ENCODE results near the gene KCNN3. TPM values are rescaled to one million over a fixed set of nuclear protein-coding genes. Genes with fewer than 3 reads are reported as not detected.

The KCNN3 gene
- total RNA-seq, 6 donors from 2014 or later = 2.7 to 6.6 (median 3.7) TPM

DNA sequence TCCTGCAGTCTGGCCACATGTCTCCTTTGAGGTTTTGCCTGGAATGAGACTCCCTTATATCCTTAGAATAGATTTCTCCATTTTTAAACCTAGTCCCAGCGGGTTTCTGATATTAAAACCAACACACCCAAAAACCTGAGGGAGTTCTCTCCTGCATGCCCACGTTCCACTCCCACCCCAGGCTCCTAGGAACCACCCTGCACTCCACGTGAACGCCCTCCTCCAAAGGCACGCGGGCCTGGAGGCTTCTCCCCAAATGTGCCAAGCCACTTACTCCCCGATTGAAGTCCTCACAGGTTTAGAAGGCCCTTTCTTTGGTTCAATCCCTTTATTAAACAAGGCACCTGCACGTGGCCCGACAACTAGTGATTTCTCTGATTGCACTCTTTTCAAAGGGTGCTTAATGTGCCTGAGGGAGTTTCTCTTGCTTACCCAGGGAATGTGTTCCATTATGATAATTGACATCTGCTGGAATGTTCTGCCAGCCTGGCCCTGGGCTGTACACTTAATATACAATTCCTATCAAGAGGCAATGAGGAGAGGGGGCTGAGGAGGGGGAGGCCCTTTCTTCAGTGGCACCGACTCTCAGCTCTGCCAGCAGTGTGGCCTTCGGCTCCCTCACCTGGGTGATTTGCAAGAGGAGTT, 157.8 kb downstream of the KCNN3 start:
- no peak for ATAC-seq (ENCODE audit: low FRiP score in 2 of 2)
- TF ChIP-seq EP300 (IDR thresholded peaks at IDR 0.05) = no peak
- no peak for TF ChIP-seq POLR2A (IDR thresholded peaks at IDR 0.05)
- no peak for TF ChIP-seq POLR2AphosphoS5 (IDR thresholded peaks at IDR 0.05)
- TF ChIP-seq, protein P1, sequence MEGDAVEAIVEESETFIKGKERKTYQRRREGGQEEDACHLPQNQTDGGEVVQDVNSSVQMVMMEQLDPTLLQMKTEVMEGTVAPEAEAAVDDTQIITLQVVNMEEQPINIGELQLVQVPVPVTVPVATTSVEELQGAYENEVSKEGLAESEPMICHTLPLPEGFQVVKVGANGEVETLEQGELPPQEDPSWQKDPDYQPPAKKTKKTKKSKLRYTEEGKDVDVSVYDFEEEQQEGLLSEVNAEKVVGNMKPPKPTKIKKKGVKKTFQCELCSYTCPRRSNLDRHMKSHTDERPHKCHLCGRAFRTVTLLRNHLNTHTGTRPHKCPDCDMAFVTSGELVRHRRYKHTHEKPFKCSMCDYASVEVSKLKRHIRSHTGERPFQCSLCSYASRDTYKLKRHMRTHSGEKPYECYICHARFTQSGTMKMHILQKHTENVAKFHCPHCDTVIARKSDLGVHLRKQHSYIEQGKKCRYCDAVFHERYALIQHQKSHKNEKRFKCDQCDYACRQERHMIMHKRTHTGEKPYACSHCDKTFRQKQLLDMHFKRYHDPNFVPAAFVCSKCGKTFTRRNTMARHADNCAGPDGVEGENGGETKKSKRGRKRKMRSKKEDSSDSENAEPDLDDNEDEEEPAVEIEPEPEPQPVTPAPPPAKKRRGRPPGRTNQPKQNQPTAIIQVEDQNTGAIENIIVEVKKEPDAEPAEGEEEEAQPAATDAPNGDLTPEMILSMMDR (IDR thresholded peaks at IDR 0.05) = no peak
- WGBS, 2 donors = 76 to 80% methylated on average over 11 of the region's 11 CpGs

DNA sequence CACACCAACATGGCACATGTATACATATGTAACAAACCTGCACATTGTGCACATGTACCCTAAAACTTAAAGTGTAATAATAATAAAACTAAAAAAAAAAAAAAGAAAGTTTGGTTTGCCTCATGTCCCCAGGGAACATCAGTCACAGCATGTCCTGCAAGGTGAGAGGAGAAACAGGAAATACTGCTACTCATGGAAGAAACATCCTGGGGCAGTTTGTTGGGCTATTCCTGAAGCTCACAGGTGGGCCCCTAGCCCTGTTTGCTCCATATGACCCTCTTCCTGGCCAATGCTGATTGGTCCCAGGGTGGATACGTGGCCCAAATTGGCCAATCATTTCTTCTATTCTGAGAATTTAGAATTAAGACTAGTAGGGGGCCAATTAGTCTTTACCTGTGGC, 158.7 kb downstream of the KCNN3 start:
- 81 to 82% methylated on average over 1 of the region's 1 CpG for WGBS, 2 donors
- no peaks in the 10 kb centered on the region for H3K36me3 ChIP-seq
- no peak for TF ChIP-seq POLR2A (IDR thresholded peaks at IDR 0.05)
- TF ChIP-seq, protein P1 (IDR thresholded peaks at IDR 0.05) = no peak
- no peak for TF ChIP-seq EP300 (IDR thresholded peaks at IDR 0.05)
- no peak for TF ChIP-seq POLR2AphosphoS5 (IDR thresholded peaks at IDR 0.05)
- H3K4me3 ChIP-seq = no peak overlapping the region
- ATAC-seq (ENCODE audit: low FRiP score in 2 of 2) (no peak), DNase-seq (no peak)
- no peak overlapping the region for H3K27ac ChIP-seq
- H3K27me3 ChIP-seq = no peaks in the 10 kb centered on the region
- no peaks in the 10 kb centered on the region for H3K9me3 ChIP-seq
- H3K4me1 ChIP-seq = peaks cover 0 to 4% (median 0%) of the 10 kb centered on the region in 4 donors

More for the DNA sequence above, 157.8 kb downstream of the KCNN3 start:
- H3K27me3 ChIP-seq = no peaks in the 10 kb centered on the region
- H3K27ac ChIP-seq = no peak overlapping the region
- H3K4me3 ChIP-seq = no peak overlapping the region
- no peaks in the 10 kb centered on the region for H3K36me3 ChIP-seq
- no peak for DNase-seq
- H3K9me3 ChIP-seq = no peaks in the 10 kb centered on the region
- H3K4me1 ChIP-seq = peaks cover 0 to 4% (median 0%) of the 10 kb centered on the region in 4 donors

- TF ChIP-seq POLR2A (IDR thresholded peaks at IDR 0.05) = no peak
- no peak for TF ChIP-seq POLR2AphosphoS5 (IDR thresholded peaks at IDR 0.05)
- TF ChIP-seq, protein P1 (IDR thresholded peaks at IDR 0.05) = no peak
- TF ChIP-seq EP300 (IDR thresholded peaks at IDR 0.05) = no peak
- ATAC-seq (ENCODE audit: low FRiP score in 2 of 2) = no peak
- WGBS, 2 donors = 75 to 80% methylated on average over 6 of the region's 6 CpGs
- no peak for DNase-seq
- no peak overlapping the region for H3K4me3 ChIP-seq
- no peaks in the 10 kb centered on the region for H3K9me3 ChIP-seq
- peaks cover 0 to 4% (median 0%) of the 10 kb centered on the region in 4 donors for H3K4me1 ChIP-seq
- no peaks in the 10 kb centered on the region for H3K36me3 ChIP-seq
- no peaks in the 10 kb centered on the region for H3K27me3 ChIP-seq
- H3K27ac ChIP-seq = no peak overlapping the region
These were observed 160.0 kb downstream of the KCNN3 start for GRCh38 chr1:154710106-154710505.

- 80% methylated on average over 14 to 17 of the region's 17 CpGs for WGBS, 2 donors
- H3K27me3 ChIP-seq = no peaks in the 10 kb centered on the region
- DNase-seq (peak in 1 of 2 donors; percentile 66), ATAC-seq (ENCODE audit: low FRiP score in 2 of 2) (no peak)
- TF ChIP-seq POLR2AphosphoS5 (IDR thresholded peaks at IDR 0.05) = peak in 1 of 2 donors; percentile 32
- TF ChIP-seq POLR2A (IDR thresholded peaks at IDR 0.05) = no peak
- no peaks in the 10 kb centered on the region for H3K9me3 ChIP-seq
- no peaks in the 10 kb centered on the region for H3K4me1 ChIP-seq
- no peak overlapping the region for H3K4me3 ChIP-seq
- H3K36me3 ChIP-seq = no peaks in the 10 kb centered on the region
- no peak overlapping the region for H3K27ac ChIP-seq
These were observed 162.1 kb downstream of the KCNN3 start for GRCh38 chr1:154707901-154708463.

GRCh38 chr1:154706851-154707250, 163.2 kb downstream of the KCNN3 start:
- H3K4me1 ChIP-seq = no peaks in the 10 kb centered on the region
- no peak for DNase-seq
- WGBS, 2 donors = 93 to 100% methylated on average over 1 of the region's 1 CpG

More at GRCh38 chr1:154706851-154707250, 163.2 kb downstream of the KCNN3 start:
- no peaks in the 10 kb centered on the region for H3K9me3 ChIP-seq
- no peaks in the 10 kb centered on the region for H3K27me3 ChIP-seq
- no peak overlapping the region for H3K27ac ChIP-seq
- no peaks in the 10 kb centered on the region for H3K36me3 ChIP-seq
- H3K4me3 ChIP-seq = no peak overlapping the region
- TF ChIP-seq POLR2A (IDR thresholded peaks at IDR 0.05) (no peak), EP300 (IDR thresholded peaks at IDR 0.05) (no peak), POLR2AphosphoS5 (IDR thresholded peaks at IDR 0.05) (no peak)
- TF ChIP-seq, protein P1 (IDR thresholded peaks at IDR 0.05) = no peak
- ATAC-seq (ENCODE audit: low FRiP score in 2 of 2) = no peak
